K562 (cell line): ENCODE results near the gene LGI4. TPM values are rescaled to one million over a fixed set of nuclear protein-coding genes. Genes with fewer than 3 reads are reported as not detected.

Experiments
- ASH1L ChIP-seq: fragments of 450-650 bp; IDR thresholded peaks from 2 replicates; pipeline ENCODE4 v1.6.1; 2018; ENCODE audit warnings: borderline replicate concordance, mild to moderate bottlenecking, low read depth; ENCODE audit not compliant: partially characterized antibody
- BCOR ChIP-seq: fragments of 450-650 bp; IDR thresholded peaks from 2 replicates; pipeline ENCODE4 v1.6.1; 2016
- COPS2 ChIP-seq: fragments of 450-650 bp; conservative IDR thresholded peaks from 2 replicates; pipeline ENCODE4 v1.6.1; 2016; ENCODE audit warnings: mild to moderate bottlenecking, moderate library complexity
- CTBP1 ChIP-seq: fragments of 450-650 bp; IDR thresholded peaks from 2 replicates; pipeline ENCODE4 v1.6.1; 2016; ENCODE audit warnings: borderline replicate concordance
- CTCFL ChIP-seq: IDR thresholded peaks from 2 replicates; pipeline ENCODE4 v1.6.1; 2011; ENCODE audit warnings: borderline replicate concordance, low read depth, mild to moderate bottlenecking, moderate library complexity, low read length; ENCODE audit not compliant: insufficient read depth, poor library complexity, severe bottlenecking
- ELF1 ChIP-seq: fragments of 200-800 bp; sonication (Bioruptor generic); IDR thresholded peaks from 2 replicates; pipeline ENCODE4 v1.6.1; 2016; ENCODE audit warnings: missing genetic modification characterization, missing compliant biosample characterization
- EWSR1 ChIP-seq: fragments of 450-650 bp; IDR thresholded peaks from 2 replicates; pipeline ENCODE4 v1.6.1; 2018; ENCODE audit warnings: borderline replicate concordance, mild to moderate bottlenecking, low read depth, moderate library complexity; ENCODE audit not compliant: partially characterized antibody
- FUS ChIP-seq: fragments of 200-400 bp; formaldehyde crosslinking; optimal IDR thresholded peaks from 2 replicates; pipeline ENCODE3; 2017; ENCODE audit warnings: low read depth, low read length
- HDAC2 ChIP-seq: fragments of 450-650 bp; IDR thresholded peaks from 2 replicates; pipeline ENCODE4 v1.6.1; 2016; ENCODE audit warnings: mild to moderate bottlenecking
- KLF16 ChIP-seq: IDR thresholded peaks from 2 replicates; pipeline ENCODE4 v1.6.1; 2016; ENCODE audit warnings: antibody characterized with exemption
- L3MBTL2 ChIP-seq: fragments of 450-650 bp; IDR thresholded peaks from 2 replicates; pipeline ENCODE4 v1.6.1; 2016; ENCODE audit warnings: mild to moderate bottlenecking, moderate library complexity
- MAFG ChIP-seq: fragments of 450-650 bp; conservative IDR thresholded peaks from 2 replicates; pipeline ENCODE4 v1.6.1; 2016; ENCODE audit warnings: missing genetic modification characterization, missing compliant biosample characterization
- MXI1 ChIP-seq: IDR thresholded peaks from 2 replicates; pipeline ENCODE4 v1.6.1; 2011; ENCODE audit warnings: low read depth, mild to moderate bottlenecking, improper control_type of control experiment, low read length
- NCOA1 ChIP-seq: fragments of 450-650 bp; IDR thresholded peaks from 2 replicates; pipeline ENCODE4 v1.6.1; 2016; ENCODE audit warnings: low read depth
- OTX1 ChIP-seq: fragments of 450-650 bp; formaldehyde crosslinking; IDR thresholded peaks from 2 replicates; pipeline ENCODE4 v1.4.0; 2022; ENCODE audit warnings: mild to moderate bottlenecking
- RB1 ChIP-seq: fragments of 450-650 bp; IDR thresholded peaks from 2 replicates; pipeline ENCODE4 v1.6.1; 2017; ENCODE audit warnings: low read depth, mild to moderate bottlenecking
- TAF9B ChIP-seq: fragments of 450-650 bp; IDR thresholded peaks from 2 replicates; pipeline ENCODE4 v1.6.1; 2018; ENCODE audit warnings: mild to moderate bottlenecking; ENCODE audit not compliant: partially characterized antibody
- TCF7L2 ChIP-seq: fragments of 150-350 bp; IDR thresholded peaks from 2 replicates; pipeline ENCODE4 v1.6.1; 2016; ENCODE audit warnings: low read depth, mild to moderate bottlenecking, low read length, moderate library complexity
- TEAD4 ChIP-seq, 2 experiments: sonication (generic) in 1 of 2; formaldehyde crosslinking in 1 of 2; IDR thresholded peaks; 2 replicates each; pipeline versions ENCODE4 v1.6.1 to v1.8.0; 2012 to 2022; ENCODE audit warnings: borderline replicate concordance in 1 of 2, inconsistent platforms in 1 of 2, low read length in 1 of 2, mild to moderate bottlenecking in 1 of 2, missing genetic modification reagents in 1 of 2
- YBX1 ChIP-seq: fragments of 450-650 bp; IDR thresholded peaks from 2 replicates; pipeline ENCODE4 v1.7.1; 2016; ENCODE audit warnings: mild to moderate bottlenecking
- ZNF217 ChIP-seq: sonication (generic); formaldehyde crosslinking; IDR thresholded peaks from 2 replicates; pipeline ENCODE4 v1.8.0; 2022; ENCODE audit warnings: mild to moderate bottlenecking, missing genetic modification reagents
- ZNF316 ChIP-seq: fragments of 450-650 bp; IDR thresholded peaks from 2 replicates; pipeline ENCODE4 v1.6.1; 2016
- ZNF696 ChIP-seq: fragments of 250-450 bp; sonication (Bioruptor Pico); conservative IDR thresholded peaks from 2 replicates; pipeline ENCODE4 v1.4.0; 2020; ENCODE audit warnings: mild to moderate bottlenecking, moderate library complexity
- ZSCAN32 ChIP-seq: fragments of 450-650 bp; formaldehyde crosslinking; IDR thresholded peaks from 2 replicates; pipeline ENCODE4 v1.4.0; 2020; ENCODE audit warnings: mild to moderate bottlenecking, moderate library complexity
- polyA plus RNA-seq, 8 experiments: library from polyadenylated mRNA; depleted of rRNA in 4 of 8; stranded (reverse) in 5 of 8; unstranded in 3 of 8; fragments of >200 nt; fragmentation: Nextera tagmentation in 2 of 8; fragmentation: Illumina TruSeq in 1 of 8; extraction: Ambion mirVana in 2 of 8; extraction: Trizol in 1 of 8; gene quantifications; 2 replicates each; pipeline versions ENCODE4 v1.2.1 to v1.2.3, GENCODE V29; 2011 to 2014; ENCODE audit warnings: inconsistent platforms in 1 of 8, missing spikeins in 1 of 8
- total RNA-seq, 7 experiments: library from RNA; depleted of rRNA in 6 of 7; stranded (reverse); fragments of >200 nt in 6 of 7; fragmentation: Illumina TruSeq in 2 of 7; extraction: Trizol in 2 of 7; gene quantifications; 2 replicates each; pipeline versions ENCODE4 v1.2.1 to v1.2.3, GENCODE V29; 2011 to 2021; ENCODE audit warnings: low replicate concordance in 1 of 7
- TF ChIP-seq, protein P1 (sequence below): fragments of 250-450 bp; sonication (Bioruptor Pico); IDR thresholded peaks from 2 replicates; pipeline ENCODE4 v1.5.0; 2022; ENCODE audit warnings: mild to moderate bottlenecking

Gene LGI4
- total and polyA plus RNA-seq, 9 of the 15 experiments (the other 6 are each of a cell fraction or from before 2014, with no cell fraction given), result 0.14 to 0.30 (median 0.24) TPM; not detected in 4

- TF ChIP-seq CTCFL (no peak), HDAC2 (peak; percentile 59), ZNF316 (peak; percentile 13; the same call in 1 of the 2 replicates), TCF7L2 (no peak), YBX1 (no peak), KLF16 (peak; percentile 47; the same call in 1 of the 2 replicates), CTBP1 (peak; percentile 56; the same call in 1 of the 2 replicates), BCOR (no peak), ZNF217 (CRISPR knock-in tag) (no peak), TAF9B (peak; percentile 32), TEAD4 (IDR thresholded peaks at IDR 0.05; ENCODE audit: low read length) (peak; percentile 70), TEAD4 (CRISPR knock-in tag; IDR thresholded peaks at IDR 0.05; ENCODE audit: borderline replicate concordance) (no peak), COPS2 (no peak), MAFG (tag) (peak; percentile 16; the same call in 1 of the 2 replicates), ELF1 (tag) (no peak), ZNF696 (CRISPR knock-in tag) (no peak), ZSCAN32 (CRISPR knock-in tag) (no peak), OTX1 (CRISPR knock-in tag) (no peak), ASH1L (no peak), FUS (no peak), L3MBTL2 (peak; percentile 86), NCOA1 (peak; percentile 57; the same call in 1 of the 2 replicates), MXI1 (no peak), RB1 (no peak), EWSR1 (no peak)
- TF ChIP-seq, protein P1, sequence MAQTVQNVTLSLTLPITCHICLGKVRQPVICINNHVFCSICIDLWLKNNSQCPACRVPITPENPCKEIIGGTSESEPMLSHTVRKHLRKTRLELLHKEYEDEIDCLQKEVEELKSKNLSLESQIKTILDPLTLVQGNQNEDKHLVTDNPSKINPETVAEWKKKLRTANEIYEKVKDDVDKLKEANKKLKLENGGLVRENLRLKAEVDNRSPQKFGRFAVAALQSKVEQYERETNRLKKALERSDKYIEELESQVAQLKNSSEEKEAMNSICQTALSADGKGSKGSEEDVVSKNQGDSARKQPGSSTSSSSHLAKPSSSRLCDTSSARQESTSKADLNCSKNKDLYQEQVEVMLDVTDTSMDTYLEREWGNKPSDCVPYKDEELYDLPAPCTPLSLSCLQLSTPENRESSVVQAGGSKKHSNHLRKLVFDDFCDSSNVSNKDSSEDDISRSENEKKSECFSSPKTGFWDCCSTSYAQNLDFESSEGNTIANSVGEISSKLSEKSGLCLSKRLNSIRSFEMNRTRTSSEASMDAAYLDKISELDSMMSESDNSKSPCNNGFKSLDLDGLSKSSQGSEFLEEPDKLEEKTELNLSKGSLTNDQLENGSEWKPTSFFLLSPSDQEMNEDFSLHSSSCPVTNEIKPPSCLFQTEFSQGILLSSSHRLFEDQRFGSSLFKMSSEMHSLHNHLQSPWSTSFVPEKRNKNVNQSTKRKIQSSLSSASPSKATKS (CRISPR knock-in tag), result no peak
Observed at GRCh38 chr19:35166100-35167063, 31.5 kb upstream of the LGI4 start (continued).
